Bronchial epithelial cell (primary cell): ENCODE results near the gene COL26A1. TPM values are rescaled to one million over a fixed set of nuclear protein-coding genes. Genes with fewer than 3 reads are reported as not detected.
"Not testable (repeated sequence)": the region's sequence is repeated elsewhere in the genome, so short reads cannot be mapped to it uniquely, and the experiment has no call there.

Source experiments
- DNase-seq: peaks from one replicate; pipeline ENCODE4 v3.0.0-alpha.2; 2010; ENCODE audit warnings: low read depth
- FAIRE-seq: peaks from 2 replicates; lab custom pipeline; 2011; peaks lifted over from hg19 to GRCh38; lab: Jason Lieb, UNC
- H3K27me3 ChIP-seq: 2 replicates; pipeline ENCODE4 v1.5.1; 2011; ENCODE audit warnings: low read length; ENCODE audit not compliant: control insufficient read depth, insufficient read depth
- H3K36me3 ChIP-seq: 2 replicates; pipeline ENCODE4 v1.5.1; 2011; ENCODE audit warnings: low read length; ENCODE audit not compliant: control insufficient read depth, insufficient read depth
- H3K4me3 ChIP-seq: 2 replicates; pipeline ENCODE4 v1.5.1; 2011; ENCODE audit warnings: mild to moderate bottlenecking, low read depth, low read length, control low read depth
- CTCF ChIP-seq: IDR thresholded peaks from 2 replicates; pipeline ENCODE4 v1.5.1; 2011; ENCODE audit warnings: mild to moderate bottlenecking, moderate library complexity, low read length, control low read depth, inconsistent platforms; ENCODE audit not compliant: insufficient read depth, severe bottlenecking
- total RNA-seq: library from RNA; depleted of rRNA; stranded (reverse); fragments of >200 nt; gene quantifications from 2 replicates; pipeline ENCODE4 v1.2.1, GENCODE V29; 2014

The COL26A1 gene
- total RNA-seq, 1 donor from 2014 or later = not detected

DNA sequence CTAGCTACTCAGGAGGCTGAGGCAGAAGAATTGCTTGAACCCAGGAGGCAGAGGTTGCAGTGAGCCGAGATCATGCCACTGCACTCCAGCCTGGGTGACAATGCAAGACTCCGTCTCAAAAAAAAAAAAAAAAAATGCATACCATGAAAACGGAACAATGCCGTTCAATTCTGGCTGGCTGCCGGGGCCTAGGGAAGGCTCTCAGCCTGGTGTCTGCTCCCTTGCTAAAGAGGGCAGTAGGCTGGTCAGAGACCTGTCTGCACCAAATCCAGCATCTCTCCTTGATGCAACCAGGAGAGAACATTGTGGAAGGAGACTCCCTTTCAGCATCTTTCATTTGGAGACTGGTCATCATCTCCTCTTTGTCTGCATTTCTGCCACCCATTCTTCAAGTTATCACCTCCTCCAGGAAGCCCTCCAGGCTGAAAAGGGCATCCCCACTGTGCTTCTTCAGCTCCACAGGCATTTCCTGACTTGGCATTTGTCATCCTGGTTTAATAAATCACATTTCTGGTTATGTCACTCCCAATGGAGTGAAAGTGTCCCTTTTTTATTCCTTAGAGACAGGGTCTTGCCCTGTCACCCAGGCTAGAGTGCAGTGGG lies 241.8 kb downstream of the COL26A1 start:
- no peaks in the 10 kb centered on the region for H3K36me3 ChIP-seq
- DNase-seq (no peak), FAIRE-seq (no peak)
- H3K27me3 ChIP-seq = no peaks in the 10 kb centered on the region
- TF ChIP-seq CTCF = no peak
- no peak overlapping the region for H3K4me3 ChIP-seq

- H3K36me3 ChIP-seq, DNase-seq, FAIRE-seq, H3K4me3 ChIP-seq, H3K27me3 ChIP-seq: not testable (repeated sequence)
Measured at GRCh38 chr7:101604934-101605332, 242.3 kb downstream of the COL26A1 start.

DNA sequence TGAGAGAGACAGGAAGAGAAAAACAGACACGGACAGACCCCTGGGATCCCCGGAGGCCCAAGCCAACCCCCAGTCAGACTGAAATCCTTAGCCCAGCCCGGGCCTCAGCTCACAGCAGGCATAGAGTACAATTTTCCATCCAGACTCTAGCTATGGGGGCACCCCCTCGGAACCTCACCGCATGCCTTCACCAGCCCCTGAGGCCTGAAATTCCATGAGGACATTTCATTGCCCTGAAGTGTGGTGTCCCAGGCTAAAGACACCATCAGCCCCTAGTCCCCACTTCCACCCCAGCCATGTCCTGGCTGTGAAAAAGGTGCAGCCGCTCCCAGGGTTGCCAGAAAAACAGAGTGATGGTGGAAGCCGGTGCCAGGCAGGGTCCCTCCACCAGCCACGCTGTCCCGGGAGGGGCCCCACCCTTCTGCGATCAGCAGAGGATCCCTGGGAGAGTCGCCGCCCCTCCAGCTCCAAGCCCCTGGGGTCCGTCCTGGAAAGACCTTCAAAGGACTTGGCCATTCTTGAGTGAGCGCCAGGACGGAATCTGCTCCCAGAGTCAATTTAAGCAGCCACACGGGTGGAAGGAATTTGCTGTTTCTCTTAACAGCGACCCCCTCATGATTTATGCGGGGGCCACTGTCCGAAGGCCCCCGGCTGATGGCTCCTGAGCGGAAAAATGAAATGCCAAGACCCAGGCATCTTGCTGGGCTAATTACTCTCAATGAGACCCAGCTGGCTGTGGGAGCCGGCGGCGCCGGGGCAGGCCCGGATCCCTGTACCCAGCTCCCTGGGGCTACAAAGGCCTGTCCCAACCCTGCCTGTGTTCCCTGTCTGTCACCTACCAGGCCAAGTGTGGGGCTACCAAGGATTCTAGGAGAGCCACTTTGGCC lies 243.2 kb downstream of the COL26A1 start:
- H3K27me3 ChIP-seq = no peaks in the 10 kb centered on the region
- no peak for FAIRE-seq
- DNase-seq = no peak
- no peaks in the 10 kb centered on the region for H3K36me3 ChIP-seq
- no peak for TF ChIP-seq CTCF
- no peak overlapping the region for H3K4me3 ChIP-seq

GRCh38 chr7:101606498-101606923 lies 243.8 kb downstream of the COL26A1 start:
- TF ChIP-seq CTCF = no peak
- Histone ChIP-seq H3K27me3 (no peaks in the 10 kb centered on the region), H3K4me3 (no peak overlapping the region), H3K36me3 (no peaks in the 10 kb centered on the region)
- FAIRE-seq (peak; percentile 13), DNase-seq (no peak)

Other genes with a start within 250 kb of the COL26A1 start
- gene SERPINE1, start 235.8 kb upstream of the COL26A1 start, total RNA-seq = 20.6 and 54.2 TPM in 2 replicates
- 176 and 192 TPM in 2 replicates for gene AP1S1, start 208.4 kb upstream of the COL26A1 start, total RNA-seq
- not detected in 2 replicates for gene VGF, start 197.3 kb upstream of the COL26A1 start, total RNA-seq
- gene NAT16, start 182.6 kb upstream of the COL26A1 start, total RNA-seq = not detected in 2 replicates
- gene MOGAT3, start 161.8 kb upstream of the COL26A1 start, total RNA-seq = not detected in 2 replicates
- gene PLOD3, start 145.3 kb upstream of the COL26A1 start, total RNA-seq = 21.8 and 27.9 TPM in 2 replicates
- 66.9 and 72.7 TPM in 2 replicates for gene ZNHIT1, start 144.7 kb upstream of the COL26A1 start, total RNA-seq
- 2.1 and 2.9 TPM in 2 replicates for gene CLDN15, start 125.1 kb upstream of the COL26A1 start, total RNA-seq
- 209 and 272 TPM in 2 replicates for gene FIS1, start 117.8 kb upstream of the COL26A1 start, total RNA-seq
- 6.3 and 12.0 TPM in 2 replicates for gene IFT22, start 41.1 kb upstream of the COL26A1 start, total RNA-seq